GM12878 (cell line): ENCODE results near the gene ZDHHC14. TPM values are rescaled to one million over a fixed set of nuclear protein-coding genes. Genes with fewer than 3 reads are reported as not detected.

Experiments used
- ATAC-seq: fragments of 200-7000 bp; cut with Tn5 transposase; 3 replicates; pipeline ENCODE4 v1.9.1; 2020; ENCODE audit warnings: mild to moderate bottlenecking, moderate library complexity
- BruUV-seq: library from RNA; stranded (reverse); fragments of 400-500 nt; replicated peaks from 2 replicates; lab custom pipeline; 2021; lab: Mats Ljungman, UMichigan
- CTCF ChIA-PET: fragments of 300-600 bp; sonication (Branson Sonifier 250); formaldehyde crosslinking; extraction: SDS; loops from one replicate; lab custom pipeline; 2021; ENCODE audit warnings: inconsistent platforms; lab: Yijun Ruan, JAX
- POLR2A ChIA-PET: fragments of 350-600 bp; formaldehyde crosslinking; extraction: SDS; loops from one replicate; lab custom pipeline; 2021; ENCODE audit warnings: inconsistent platforms; lab: Charles Lee
- RAD21 ChIA-PET: fragments of 300-600 bp; sonication (Branson Sonifier 250); formaldehyde crosslinking; loops from one replicate; lab custom pipeline; 2023; ENCODE audit warnings: antibody characterized with exemption; ENCODE audit not compliant: unreplicated experiment; lab: Charles Lee
- SMC1A ChIA-PET: fragments of 300-600 bp; sonication (Branson Sonifier 250); formaldehyde crosslinking; loops from one replicate; lab custom pipeline; 2023; ENCODE audit not compliant: unreplicated experiment, uncharacterized antibody; lab: Charles Lee
- DNase-seq: peaks from one replicate; pipeline ENCODE4 v3.0.0-alpha.2; 2011; ENCODE audit warnings: low read depth, low spot score
- FAIRE-seq: peaks from 3 replicates; lab custom pipeline; 2011; peaks lifted over from hg19 to GRCh38; lab: Jason Lieb, UNC
- H2AFZ ChIP-seq: 2 replicates; pipeline ENCODE4 v1.6.0; 2011; ENCODE audit warnings: low read depth, low read length, control low read depth; ENCODE audit not compliant: control insufficient read depth
- H3K27ac ChIP-seq: 2 replicates; pipeline ENCODE4 v1.5.1; 2011; ENCODE audit warnings: control low read depth; ENCODE audit not compliant: control insufficient read depth, insufficient read depth
- H3K27me3 ChIP-seq, 2 experiments: replicated peaks in 1 of 2; 2 replicates each; pipeline versions ENCODE4 v1.6.0 to v1.6.1; 2011; ENCODE audit warnings: low read length in 1 of 2; ENCODE audit not compliant: control insufficient read depth in 2 of 2, insufficient read depth in 2 of 2
- H3K36me3 ChIP-seq, 2 experiments: 2 replicates each; pipeline ENCODE4 v1.5.1; 2011; ENCODE audit warnings: low read length in 1 of 2; ENCODE audit not compliant: control insufficient read depth in 2 of 2, insufficient read depth in 2 of 2
- H3K4me1 ChIP-seq: 2 replicates; pipeline ENCODE4 v1.6.1; 2011; ENCODE audit warnings: mild to moderate bottlenecking, low read length, moderate library complexity, mixed read lengths; ENCODE audit not compliant: control insufficient read depth, insufficient read depth
- H3K4me2 ChIP-seq: 2 replicates; pipeline ENCODE4 v1.6.0; 2011; ENCODE audit warnings: control low read depth; ENCODE audit not compliant: control insufficient read depth, insufficient read depth
- H3K4me3 ChIP-seq: fragments of 200-600 bp; sonication (generic); 2 replicates; pipeline ENCODE4 v1.5.1; 2016
- H3K79me2 ChIP-seq: 2 replicates; pipeline ENCODE4 v1.6.0; 2011; ENCODE audit warnings: low read length; ENCODE audit not compliant: control insufficient read depth, insufficient read depth
- H3K9ac ChIP-seq: 2 replicates; pipeline ENCODE4 v1.8.0; 2011; ENCODE audit warnings: low read length, control low read depth, mixed read lengths; ENCODE audit not compliant: control insufficient read depth, insufficient read depth
- H3K9me3 ChIP-seq: replicated peaks from 3 replicates; pipeline ENCODE4 v1.5.1; 2011; ENCODE audit warnings: mild to moderate bottlenecking, low read length; ENCODE audit not compliant: control insufficient read depth, insufficient read depth
- H4K20me1 ChIP-seq: 2 replicates; pipeline ENCODE4 v1.6.0; 2011; ENCODE audit not compliant: control insufficient read depth, insufficient read depth
- BCL11A ChIP-seq: IDR thresholded peaks from 2 replicates; pipeline ENCODE4 v1.6.1; 2011; ENCODE audit warnings: low read depth, low read length
- BHLHE40 ChIP-seq, 2 experiments: fragments of 450-650 bp in 1 of 2; IDR thresholded peaks; 2 replicates each; pipeline ENCODE4 v1.6.1; 2011 to 2017; ENCODE audit warnings: low read depth in 2 of 2, borderline replicate concordance in 1 of 2, improper control_type of control experiment in 1 of 2, low read length in 1 of 2, mild to moderate bottlenecking in 1 of 2
- EP300 ChIP-seq, 2 experiments: fragments of 150-350 bp in 1 of 2; IDR thresholded peaks; 2 replicates each; pipeline ENCODE4 v1.6.1; 2011 to 2012; ENCODE audit warnings: low read depth in 2 of 2, low read length in 2 of 2, borderline replicate concordance in 1 of 2, improper control_type of control experiment in 1 of 2, inconsistent platforms in 1 of 2; ENCODE audit not compliant: control insufficient read depth in 1 of 2
- GABPA ChIP-seq: IDR thresholded peaks from 2 replicates; pipeline ENCODE4 v1.6.1; 2014; ENCODE audit warnings: antibody characterized with exemption, low read depth, mild to moderate bottlenecking, inconsistent platforms
- IKZF2 ChIP-seq, 2 experiments: fragments of 450-650 bp; IDR thresholded peaks; 2 replicates each; pipeline ENCODE4 v1.6.1; 2017; ENCODE audit warnings: mild to moderate bottlenecking in 2 of 2, moderate library complexity in 2 of 2
- MTA2 ChIP-seq: fragments of 450-650 bp; IDR thresholded peaks from 2 replicates; pipeline ENCODE4 v1.6.1; 2016; ENCODE audit warnings: low read depth, mild to moderate bottlenecking, moderate library complexity
- NBN ChIP-seq: fragments of 450-650 bp; IDR thresholded peaks from 2 replicates; pipeline ENCODE4 v1.6.1; 2016
- NR2C2 ChIP-seq: IDR thresholded peaks from 2 replicates; pipeline ENCODE4 v1.6.1; 2011; ENCODE audit warnings: borderline replicate concordance, low read depth; ENCODE audit not compliant: control insufficient read depth, insufficient read length
- NR2F1 ChIP-seq: fragments of 450-650 bp; conservative IDR thresholded peaks from 2 replicates; pipeline ENCODE4 v1.6.1; 2017; ENCODE audit warnings: mild to moderate bottlenecking
- RUNX3 ChIP-seq: IDR thresholded peaks from 2 replicates; pipeline ENCODE4 v1.6.1; 2012; ENCODE audit warnings: low read length, inconsistent platforms
- WGBS: methylation state at CpG from one replicate; pipeline ENCODE4 v1.1.6; 2016; ENCODE audit warnings: low lambda C conversion rate; ENCODE audit not compliant: insufficient replicate concordance, insufficient coverage; ENCODE audit errors: missing lambda C conversion rate; 5-methylcytosine and 5-hydroxymethylcytosine counted together
- in situ Hi-C: fragments of 300-500 bp; cut with MboI; formaldehyde crosslinking; loops from 9 replicates; pipeline ENCODE4 v1.14.3; 2018; ENCODE audit warnings: mixed read lengths
- intact Hi-C: fragments of 100-400 bp; cut with micrococcal nuclease; formaldehyde crosslinking; loops from one replicate; pipeline ENCODE4 v1.14.2; 2022; ENCODE audit not compliant: unreplicated experiment
- polyA plus RNA-seq, 11 experiments: library from polyadenylated mRNA; depleted of rRNA in 4 of 11; unstranded in 6 of 11; stranded (reverse) in 5 of 11; fragments of >200 nt; fragmentation: Nextera tagmentation in 4 of 11; fragmentation: Illumina TruSeq in 1 of 11; extraction: Ambion mirVana in 4 of 11; extraction: Trizol in 1 of 11; gene quantifications; 1 replicate in 1 of 11; 2 replicates in 10 of 11; pipeline versions ENCODE4 v1.2.1 to v1.2.3, GENCODE V29; 2011 to 2016; ENCODE audit warnings: inconsistent platforms in 2 of 11, missing spikeins in 2 of 11, low read depth in 1 of 11
- total RNA-seq, 4 experiments: library from RNA; depleted of rRNA in 3 of 4; stranded (reverse); fragments of >200 nt in 3 of 4; fragmentation: Illumina TruSeq in 1 of 4; extraction: Trizol in 1 of 4; gene quantifications; 2 replicates each; pipeline versions ENCODE4 v1.2.1 to v1.2.3, GENCODE V29; 2013 to 2021
- TF ChIP-seq, protein P1 (sequence below): fragments of 450-650 bp; IDR thresholded peaks from 2 replicates; pipeline ENCODE4 v1.6.1; 2016; ENCODE audit warnings: mild to moderate bottlenecking
- TF ChIP-seq, protein P2 (sequence below): fragments of 450-650 bp; IDR thresholded peaks from 2 replicates; pipeline ENCODE4 v1.6.1; 2016; ENCODE audit warnings: mild to moderate bottlenecking
- TF ChIP-seq, protein P3 (sequence below): fragments of 450-650 bp; IDR thresholded peaks from 2 replicates; pipeline ENCODE4 v1.6.1; 2017; ENCODE audit warnings: mild to moderate bottlenecking, moderate library complexity
- TF ChIP-seq, protein P4 (sequence below): IDR thresholded peaks from 2 replicates; pipeline ENCODE4 v1.6.1; 2011; ENCODE audit warnings: borderline replicate concordance, low read depth, mild to moderate bottlenecking, moderate library complexity, low read length; ENCODE audit not compliant: insufficient read depth, poor library complexity, severe bottlenecking

ZDHHC14 gene
- total and polyA plus RNA-seq, 10 of the 15 experiments (the other 5 are each of a cell fraction or from before 2014, with no cell fraction given) = 0.15 to 16.0 (median 0.76) TPM; not detected in 1

DNA sequence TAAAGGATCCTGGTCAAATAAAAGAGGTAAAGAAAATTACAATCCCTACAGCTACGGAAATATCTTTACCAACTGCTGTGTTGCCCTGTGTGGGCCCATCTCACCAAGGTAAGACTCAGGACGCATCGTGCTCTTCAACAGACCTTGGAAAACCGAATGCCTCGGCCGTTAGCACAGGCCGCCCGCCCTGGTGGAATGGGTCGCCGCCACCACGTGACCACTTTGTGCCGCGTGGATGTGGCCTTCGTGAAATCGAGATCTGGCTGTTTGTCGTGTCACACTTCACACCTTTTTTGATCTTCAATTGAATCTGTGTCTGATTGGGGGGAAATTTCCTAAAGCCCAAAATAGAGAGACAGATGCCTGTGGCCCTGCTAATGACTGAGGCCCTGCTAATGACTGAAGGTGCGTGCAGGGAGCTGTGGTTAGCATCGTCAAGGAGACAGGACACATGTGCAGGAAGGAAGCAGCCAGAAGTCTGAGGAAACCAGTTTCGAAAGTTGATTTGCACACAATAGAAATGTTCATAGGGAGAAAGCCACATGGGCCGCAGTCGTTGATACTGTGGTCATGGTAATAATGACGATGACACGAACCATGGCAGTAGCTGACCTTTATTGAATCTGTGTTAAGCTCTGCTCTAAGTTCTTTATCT is 266.4 kb downstream of the ZDHHC14 start:
- CTCF ChIA-PET = interaction anchor here (0.5 to 1.1 kb wide), 3 partner anchors 17 to 71 kb away, joined by 3 read pairs; no protein-coding TSS in a partner anchor
- no peaks in the 10 kb centered on the region for H4K20me1 ChIP-seq
- H3K27ac ChIP-seq = no peak overlapping the region
- FAIRE-seq = no peak
- no peak overlapping the region for H3K4me3 ChIP-seq
- WGBS = 83% methylated on average over 23 of the region's 23 CpGs
- peak; percentile 63 for ATAC-seq
- no peak for DNase-seq
- no peaks in the 10 kb centered on the region for H3K4me1 ChIP-seq
- no peak overlapping the region for H3K9ac ChIP-seq
- H3K4me2 ChIP-seq = no peak overlapping the region
- no peaks in the 10 kb centered on the region for H3K79me2 ChIP-seq
- RAD21 ChIA-PET = interaction anchor here (0.8 kb wide), 1 partner anchor 117 kb away, joined by 3 read pairs; no protein-coding TSS in a partner anchor
- in situ Hi-C loops = no loop called here
- no peak overlapping the region for H2AFZ ChIP-seq
- no TSS peak for BruUV-seq
- SMC1A ChIA-PET = interaction anchor here (0.8 to 2.1 kb wide), 3 partner anchors 16 to 77 kb away, joined by 3 to 8 read pairs (median 4); no protein-coding TSS in a partner anchor
- POLR2A ChIA-PET = no interaction called here
- no peaks in the 10 kb centered on the region for H3K27me3 ChIP-seq
- H3K9me3 ChIP-seq = no peaks in the 10 kb centered on the region; the same call in 2 of the 3 replicates
- no peaks in the 10 kb centered on the region; a peak in 1 of 4 replicates for H3K36me3 ChIP-seq
- intact Hi-C loops = no loop called here
- TF ChIP-seq NR2C2 = no peak
- peak; percentile 43 to 67; a peak in 2 of 4 replicates for TF ChIP-seq EP300 (IDR thresholded peaks at IDR 0.05; ENCODE audit: borderline replicate concordance in 1 of 2, control insufficient read depth in 1 of 2, low read depth in 2 of 2, low read length in 2 of 2)
- TF ChIP-seq, protein P1, sequence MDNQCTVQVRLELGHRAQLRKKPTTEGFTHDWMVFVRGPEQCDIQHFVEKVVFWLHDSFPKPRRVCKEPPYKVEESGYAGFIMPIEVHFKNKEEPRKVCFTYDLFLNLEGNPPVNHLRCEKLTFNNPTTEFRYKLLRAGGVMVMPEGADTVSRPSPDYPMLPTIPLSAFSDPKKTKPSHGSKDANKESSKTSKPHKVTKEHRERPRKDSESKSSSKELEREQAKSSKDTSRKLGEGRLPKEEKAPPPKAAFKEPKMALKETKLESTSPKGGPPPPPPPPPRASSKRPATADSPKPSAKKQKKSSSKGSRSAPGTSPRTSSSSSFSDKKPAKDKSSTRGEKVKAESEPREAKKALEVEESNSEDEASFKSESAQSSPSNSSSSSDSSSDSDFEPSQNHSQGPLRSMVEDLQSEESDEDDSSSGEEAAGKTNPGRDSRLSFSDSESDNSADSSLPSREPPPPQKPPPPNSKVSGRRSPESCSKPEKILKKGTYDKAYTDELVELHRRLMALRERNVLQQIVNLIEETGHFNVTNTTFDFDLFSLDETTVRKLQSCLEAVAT = 0 out of 2 replicates have a peak, but pooled peaks have one; percentile 40
- no peak for TF ChIP-seq GABPA
- TF ChIP-seq NR2F1 = peak; percentile 58
- 0 out of 2 replicates have a peak, but pooled peaks have one; percentile 25 for TF ChIP-seq NBN
- peak; percentile 22 to 63; a peak in 2 of 4 replicates for TF ChIP-seq BHLHE40 (IDR thresholded peaks at IDR 0.05; ENCODE audit: borderline replicate concordance in 1 of 2, low read depth in 2 of 2, low read length in 1 of 2)
- TF ChIP-seq, protein P2, sequence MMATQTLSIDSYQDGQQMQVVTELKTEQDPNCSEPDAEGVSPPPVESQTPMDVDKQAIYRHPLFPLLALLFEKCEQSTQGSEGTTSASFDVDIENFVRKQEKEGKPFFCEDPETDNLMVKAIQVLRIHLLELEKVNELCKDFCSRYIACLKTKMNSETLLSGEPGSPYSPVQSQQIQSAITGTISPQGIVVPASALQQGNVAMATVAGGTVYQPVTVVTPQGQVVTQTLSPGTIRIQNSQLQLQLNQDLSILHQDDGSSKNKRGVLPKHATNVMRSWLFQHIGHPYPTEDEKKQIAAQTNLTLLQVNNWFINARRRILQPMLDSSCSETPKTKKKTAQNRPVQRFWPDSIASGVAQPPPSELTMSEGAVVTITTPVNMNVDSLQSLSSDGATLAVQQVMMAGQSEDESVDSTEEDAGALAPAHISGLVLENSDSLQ = 0 out of 2 replicates have a peak, but pooled peaks have one; percentile 5
- TF ChIP-seq MTA2 = peak; percentile 87
- TF ChIP-seq, protein P3, sequence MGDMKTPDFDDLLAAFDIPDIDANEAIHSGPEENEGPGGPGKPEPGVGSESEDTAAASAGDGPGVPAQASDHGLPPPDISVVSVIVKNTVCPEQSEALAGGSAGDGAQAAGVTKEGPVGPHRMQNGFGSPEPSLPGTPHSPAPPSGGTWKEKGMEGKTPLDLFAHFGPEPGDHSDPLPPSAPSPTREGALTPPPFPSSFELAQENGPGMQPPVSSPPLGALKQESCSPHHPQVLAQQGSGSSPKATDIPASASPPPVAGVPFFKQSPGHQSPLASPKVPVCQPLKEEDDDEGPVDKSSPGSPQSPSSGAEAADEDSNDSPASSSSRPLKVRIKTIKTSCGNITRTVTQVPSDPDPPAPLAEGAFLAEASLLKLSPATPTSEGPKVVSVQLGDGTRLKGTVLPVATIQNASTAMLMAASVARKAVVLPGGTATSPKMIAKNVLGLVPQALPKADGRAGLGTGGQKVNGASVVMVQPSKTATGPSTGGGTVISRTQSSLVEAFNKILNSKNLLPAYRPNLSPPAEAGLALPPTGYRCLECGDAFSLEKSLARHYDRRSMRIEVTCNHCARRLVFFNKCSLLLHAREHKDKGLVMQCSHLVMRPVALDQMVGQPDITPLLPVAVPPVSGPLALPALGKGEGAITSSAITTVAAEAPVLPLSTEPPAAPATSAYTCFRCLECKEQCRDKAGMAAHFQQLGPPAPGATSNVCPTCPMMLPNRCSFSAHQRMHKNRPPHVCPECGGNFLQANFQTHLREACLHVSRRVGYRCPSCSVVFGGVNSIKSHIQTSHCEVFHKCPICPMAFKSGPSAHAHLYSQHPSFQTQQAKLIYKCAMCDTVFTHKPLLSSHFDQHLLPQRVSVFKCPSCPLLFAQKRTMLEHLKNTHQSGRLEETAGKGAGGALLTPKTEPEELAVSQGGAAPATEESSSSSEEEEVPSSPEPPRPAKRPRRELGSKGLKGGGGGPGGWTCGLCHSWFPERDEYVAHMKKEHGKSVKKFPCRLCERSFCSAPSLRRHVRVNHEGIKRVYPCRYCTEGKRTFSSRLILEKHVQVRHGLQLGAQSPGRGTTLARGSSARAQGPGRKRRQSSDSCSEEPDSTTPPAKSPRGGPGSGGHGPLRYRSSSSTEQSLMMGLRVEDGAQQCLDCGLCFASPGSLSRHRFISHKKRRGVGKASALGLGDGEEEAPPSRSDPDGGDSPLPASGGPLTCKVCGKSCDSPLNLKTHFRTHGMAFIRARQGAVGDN = peak; percentile 81
- TF ChIP-seq, protein P4, sequence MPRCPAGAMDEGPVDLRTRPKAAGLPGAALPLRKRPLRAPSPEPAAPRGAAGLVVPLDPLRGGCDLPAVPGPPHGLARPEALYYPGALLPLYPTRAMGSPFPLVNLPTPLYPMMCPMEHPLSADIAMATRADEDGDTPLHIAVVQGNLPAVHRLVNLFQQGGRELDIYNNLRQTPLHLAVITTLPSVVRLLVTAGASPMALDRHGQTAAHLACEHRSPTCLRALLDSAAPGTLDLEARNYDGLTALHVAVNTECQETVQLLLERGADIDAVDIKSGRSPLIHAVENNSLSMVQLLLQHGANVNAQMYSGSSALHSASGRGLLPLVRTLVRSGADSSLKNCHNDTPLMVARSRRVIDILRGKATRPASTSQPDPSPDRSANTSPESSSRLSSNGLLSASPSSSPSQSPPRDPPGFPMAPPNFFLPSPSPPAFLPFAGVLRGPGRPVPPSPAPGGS = no peak
- TF ChIP-seq BCL11A = peak; percentile 57
- TF ChIP-seq RUNX3 = peak; percentile 45
- peak in 1 of 2 experiments; percentile 58; a peak in 2 of 4 replicates for TF ChIP-seq IKZF2 (IDR thresholded peaks at IDR 0.05)
